ENCODE data around the gene MYBL2. TPM values are rescaled to one million over a fixed set of nuclear protein-coding genes. Genes with fewer than 3 reads are reported as not detected.

Gene MYBL2
- total RNA-seq, 1 experiment from 2014 or later: 159 TPM

DNA sequence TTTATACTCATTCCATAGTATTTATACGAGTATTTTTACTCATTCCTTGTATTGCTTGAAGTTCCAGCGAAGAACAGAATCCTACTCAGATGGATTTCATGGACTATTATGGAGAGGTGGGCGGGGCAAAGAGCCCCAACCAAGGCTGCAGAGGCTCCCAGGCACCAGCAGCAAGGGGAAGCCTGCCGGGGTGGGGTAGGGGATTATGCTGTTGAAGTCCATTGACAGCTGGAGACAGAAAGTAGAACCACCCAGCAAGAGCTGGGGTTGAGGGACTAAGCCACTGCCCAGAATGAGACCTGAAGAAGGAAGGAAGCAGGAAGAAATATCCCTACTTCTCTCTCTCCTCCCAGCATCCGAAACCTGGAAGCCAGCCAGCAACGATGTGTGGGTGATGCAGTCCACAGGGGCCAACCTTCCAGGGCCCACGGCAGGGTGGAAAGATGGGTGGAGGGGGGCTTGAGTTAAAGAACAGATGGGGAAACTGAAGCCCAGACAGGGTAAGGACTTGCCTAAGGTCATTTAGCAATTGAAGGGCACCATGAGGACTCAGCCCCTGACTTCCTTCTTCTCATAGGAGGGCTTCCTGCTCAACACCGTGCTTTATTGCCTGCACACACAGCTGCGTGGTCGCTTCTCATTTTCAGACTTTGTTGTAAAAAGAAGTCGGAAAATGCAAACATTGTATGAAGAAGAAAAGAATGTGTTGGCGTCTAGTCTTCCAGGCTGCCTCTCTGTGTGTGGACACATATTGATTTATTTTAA is 78.2 kb downstream of the MYBL2 start:
- Histone ChIP-seq H3K56ac (ENCODE audit: insufficient read length, low read depth, low read length) (no peak overlapping the region), H2BK5ac (ENCODE audit: insufficient read length, low read length) (no peak overlapping the region), H3K4me1 (ENCODE audit: insufficient read depth, low read length) (no peaks in the 10 kb centered on the region), H2AFZ (ENCODE audit: low read length) (no peak overlapping the region), H3K9ac (ENCODE audit: extremely low read depth, insufficient read length, low read length) (no peak overlapping the region), H4K8ac (replicated peaks; ENCODE audit: insufficient read length, low read depth, low read length) (no peak overlapping the region), H3K27me3 (ENCODE audit: insufficient read depth, low read length) (no peaks in the 10 kb centered on the region), H2BK120ac (ENCODE audit: low read depth, low read length, poor library complexity, severe bottlenecking) (no peak overlapping the region), H4K91ac (ENCODE audit: insufficient read length, low read depth, low read length) (no peak overlapping the region), H3K27ac (ENCODE audit: insufficient read length, low read depth, low read length) (no peak overlapping the region), H2BK12ac (ENCODE audit: insufficient read length, low read depth, low read length) (no peak overlapping the region), H3K9me3 (ENCODE audit: control insufficient read depth, low read depth, low read length) (no peaks in the 10 kb centered on the region), H3K79me2 (ENCODE audit: insufficient read depth, low read length) (no peaks in the 10 kb centered on the region), H3K14ac (ENCODE audit: insufficient read depth, low read length) (no peak overlapping the region), H3K4me2 (ENCODE audit: insufficient read depth, insufficient read length, low read length) (no peak overlapping the region), H4K5ac (ENCODE audit: insufficient read length, low read depth, low read length) (no peak overlapping the region), H3K18ac (ENCODE audit: insufficient read length, low read depth, low read length) (no peak overlapping the region), H3K79me1 (ENCODE audit: insufficient read depth, low read depth, low read length, poor library complexity, severe bottlenecking) (no peaks in the 10 kb centered on the region), H2AK5ac (ENCODE audit: insufficient read length, low read length) (no peak overlapping the region), H3K23me2 (ENCODE audit: insufficient read length, low read depth, low read length, poor library complexity, severe bottlenecking) (no peaks in the 10 kb centered on the region), H2BK20ac (ENCODE audit: low read depth, low read length, poor library complexity, severe bottlenecking) (no peak overlapping the region), H3K23ac (ENCODE audit: insufficient read length, low read depth, low read length) (no peak overlapping the region), H3T11ph (ENCODE audit: low read length) (no peak overlapping the region), H2BK15ac (ENCODE audit: low read depth, low read length) (no peak overlapping the region), H3K4ac (ENCODE audit: low read depth, low read length) (no peak overlapping the region), H4K20me1 (ENCODE audit: control insufficient read depth, insufficient read depth, insufficient read length) (no peaks in the 10 kb centered on the region)
- Mint-ChIP-seq H3K27ac (no peak overlapping the region), H3K4me3 (no peak overlapping the region), H3K27me3 (ENCODE audit: low read depth) (peaks cover 8% of the 10 kb centered on the region), H3K4me1 (peaks cover 13 to 32% of the 10 kb centered on the region in 2 experiments), H3K9me3 (no peaks in the 10 kb centered on the region), H3K36me3 (ENCODE audit: insufficient read depth in 1 of 3, low read depth in 3 of 3) (no peaks in the 10 kb centered on the region)
- no peak for DNase-seq
- WGBS (ENCODE audit: extremely low coverage, insufficient read length, low lambda C conversion rate): no CpG with 5 or more reads among the region's 12 CpGs
- TF ChIP-seq, protein P1, sequence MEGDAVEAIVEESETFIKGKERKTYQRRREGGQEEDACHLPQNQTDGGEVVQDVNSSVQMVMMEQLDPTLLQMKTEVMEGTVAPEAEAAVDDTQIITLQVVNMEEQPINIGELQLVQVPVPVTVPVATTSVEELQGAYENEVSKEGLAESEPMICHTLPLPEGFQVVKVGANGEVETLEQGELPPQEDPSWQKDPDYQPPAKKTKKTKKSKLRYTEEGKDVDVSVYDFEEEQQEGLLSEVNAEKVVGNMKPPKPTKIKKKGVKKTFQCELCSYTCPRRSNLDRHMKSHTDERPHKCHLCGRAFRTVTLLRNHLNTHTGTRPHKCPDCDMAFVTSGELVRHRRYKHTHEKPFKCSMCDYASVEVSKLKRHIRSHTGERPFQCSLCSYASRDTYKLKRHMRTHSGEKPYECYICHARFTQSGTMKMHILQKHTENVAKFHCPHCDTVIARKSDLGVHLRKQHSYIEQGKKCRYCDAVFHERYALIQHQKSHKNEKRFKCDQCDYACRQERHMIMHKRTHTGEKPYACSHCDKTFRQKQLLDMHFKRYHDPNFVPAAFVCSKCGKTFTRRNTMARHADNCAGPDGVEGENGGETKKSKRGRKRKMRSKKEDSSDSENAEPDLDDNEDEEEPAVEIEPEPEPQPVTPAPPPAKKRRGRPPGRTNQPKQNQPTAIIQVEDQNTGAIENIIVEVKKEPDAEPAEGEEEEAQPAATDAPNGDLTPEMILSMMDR (conservative IDR thresholded peaks at IDR 0.05): no peak

Measured in H9 (cell line).